HUES48 (cell line): ENCODE data around the gene STT3A.

ENCODE experiments used
- H3K27ac ChIP-seq: one replicate; pipeline ENCODE4 v1.7.0; 2013; ENCODE audit warnings: low read depth, low read length, inconsistent platforms
- H3K27me3 ChIP-seq: 2 replicates; pipeline ENCODE4 v1.6.1; 2013; ENCODE audit warnings: mild to moderate bottlenecking, low read length; ENCODE audit not compliant: control insufficient read depth, insufficient read depth
- H3K36me3 ChIP-seq: 2 replicates; pipeline ENCODE4 v1.6.1; 2013; ENCODE audit warnings: low read length; ENCODE audit not compliant: control insufficient read depth, insufficient read depth
- H3K4me1 ChIP-seq: 2 replicates; pipeline ENCODE4 v1.6.1; 2013; ENCODE audit warnings: mild to moderate bottlenecking, low read length; ENCODE audit not compliant: control insufficient read depth, insufficient read depth
- H3K4me3 ChIP-seq: 2 replicates; pipeline ENCODE4 v1.5.1; 2013; ENCODE audit warnings: mild to moderate bottlenecking, low read depth, low read length
- H3K9ac ChIP-seq: 2 replicates; pipeline ENCODE4 v1.6.1; 2013; ENCODE audit warnings: mild to moderate bottlenecking, low read depth, low read length, moderate library complexity
- H3K9me3 ChIP-seq: 2 replicates; pipeline ENCODE4 v1.6.1; 2013; ENCODE audit warnings: low read length; ENCODE audit not compliant: control insufficient read depth, insufficient read depth

Gene STT3A

DNA sequence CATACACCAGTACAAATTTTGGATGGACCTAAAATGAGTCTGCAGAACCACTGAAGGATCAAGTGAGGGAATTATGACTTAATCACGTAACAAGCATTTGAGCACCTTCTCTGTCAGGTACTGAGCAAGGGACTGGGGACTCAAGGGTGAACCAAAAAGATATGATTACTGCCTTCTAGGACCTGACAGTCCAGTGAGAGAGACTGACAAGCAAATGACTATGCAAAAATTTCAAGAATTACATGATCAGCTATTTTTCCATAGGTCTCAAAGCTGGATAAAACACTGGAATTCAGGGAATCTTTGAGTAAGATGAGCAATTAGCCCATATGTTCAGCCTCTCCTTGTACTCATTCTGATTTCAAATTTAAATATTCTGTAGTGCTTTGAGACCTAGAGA lies 5.2 kb upstream of the STT3A start:
- no peak overlapping the region for H3K4me3 ChIP-seq
- no peaks in the 10 kb centered on the region for H3K4me1 ChIP-seq
- no peak overlapping the region for H3K9ac ChIP-seq
- H3K36me3 ChIP-seq, result peaks cover 25% of the 10 kb centered on the region
- no peak overlapping the region for H3K27ac ChIP-seq
- no peaks in the 10 kb centered on the region for H3K27me3 ChIP-seq
- H3K9me3 ChIP-seq, result no peaks in the 10 kb centered on the region

GRCh38 chr11:125588505-125588904 lies 4.1 kb upstream of the STT3A start:
- no peaks in the 10 kb centered on the region for H3K27me3 ChIP-seq
- H3K4me1 ChIP-seq, result peaks cover 1% of the 10 kb centered on the region
- H3K27ac ChIP-seq, result no peak overlapping the region
- H3K9ac ChIP-seq, result no peak overlapping the region
- no peak overlapping the region for H3K4me3 ChIP-seq
- H3K9me3 ChIP-seq, result no peaks in the 10 kb centered on the region
- H3K36me3 ChIP-seq, result peaks cover 15% of the 10 kb centered on the region

GRCh38 chr11:125591649-125592304 lies 875 bp upstream of the STT3A start:
- peak overlapping the region; percentile 86 for H3K4me3 ChIP-seq
- H3K4me1 ChIP-seq, result peaks cover 8% of the 10 kb centered on the region
- peaks cover 9% of the 10 kb centered on the region for H3K36me3 ChIP-seq
- H3K27ac ChIP-seq, result peak overlapping the region; percentile 92
- no peaks in the 10 kb centered on the region for H3K9me3 ChIP-seq
- H3K27me3 ChIP-seq, result no peaks in the 10 kb centered on the region
- peak overlapping the region; percentile 85 for H3K9ac ChIP-seq

GRCh38 chr11:125593114-125593820 lies 615 bp downstream of the STT3A start:
- Histone ChIP-seq H3K27ac (peak overlapping the region; percentile 29), H3K27me3 (no peaks in the 10 kb centered on the region), H3K36me3 (peaks cover 24% of the 10 kb centered on the region), H3K9ac (peak overlapping the region; percentile 24), H3K4me3 (peak overlapping the region; percentile 78), H3K9me3 (no peaks in the 10 kb centered on the region), H3K4me1 (peaks cover 8% of the 10 kb centered on the region)

DNA sequence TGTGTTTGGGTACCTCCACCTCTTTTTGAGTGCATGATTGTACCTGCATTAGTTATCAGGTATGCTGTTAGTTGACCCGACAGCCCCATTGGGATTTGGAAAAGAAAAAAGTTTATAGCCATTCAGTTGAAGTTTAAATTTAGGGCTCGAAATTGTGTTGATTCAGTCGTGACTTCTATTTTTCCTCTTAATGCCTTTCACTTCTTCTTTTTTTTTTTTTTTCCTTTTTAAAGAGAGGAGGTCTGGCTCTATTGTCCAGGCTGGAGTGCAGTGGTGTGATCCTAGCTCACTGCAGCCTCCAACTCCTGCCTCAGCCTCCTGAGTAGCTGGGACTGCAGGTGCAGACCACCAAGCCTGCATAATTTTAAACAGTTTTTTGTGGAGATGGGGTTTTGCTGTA lies 2.3 kb downstream of the STT3A start:
- Histone ChIP-seq H3K4me1 (peaks cover 8% of the 10 kb centered on the region), H3K9ac (no peak overlapping the region), H3K9me3 (no peaks in the 10 kb centered on the region), H3K4me3 (no peak overlapping the region), H3K27me3 (no peaks in the 10 kb centered on the region), H3K27ac (no peak overlapping the region), H3K36me3 (peaks cover 36% of the 10 kb centered on the region)

- Histone ChIP-seq H3K4me1 (no peaks in the 10 kb centered on the region), H3K27ac (no peak overlapping the region), H3K36me3 (peaks cover 87% of the 10 kb centered on the region), H3K4me3 (no peak overlapping the region), H3K27me3 (no peaks in the 10 kb centered on the region), H3K9me3 (no peaks in the 10 kb centered on the region), H3K9ac (no peak overlapping the region)
Measured at GRCh38 chr11:125600663-125601062, 8.0 kb downstream of the STT3A start.

GRCh38 chr11:125603207-125603606 lies 10.6 kb downstream of the STT3A start:
- no peak overlapping the region for H3K27ac ChIP-seq
- no peaks in the 10 kb centered on the region for H3K27me3 ChIP-seq
- H3K4me1 ChIP-seq, result no peaks in the 10 kb centered on the region
- H3K4me3 ChIP-seq, result no peak overlapping the region
- no peaks in the 10 kb centered on the region for H3K9me3 ChIP-seq
- H3K9ac ChIP-seq, result no peak overlapping the region
- peaks cover 92% of the 10 kb centered on the region for H3K36me3 ChIP-seq

DNA sequence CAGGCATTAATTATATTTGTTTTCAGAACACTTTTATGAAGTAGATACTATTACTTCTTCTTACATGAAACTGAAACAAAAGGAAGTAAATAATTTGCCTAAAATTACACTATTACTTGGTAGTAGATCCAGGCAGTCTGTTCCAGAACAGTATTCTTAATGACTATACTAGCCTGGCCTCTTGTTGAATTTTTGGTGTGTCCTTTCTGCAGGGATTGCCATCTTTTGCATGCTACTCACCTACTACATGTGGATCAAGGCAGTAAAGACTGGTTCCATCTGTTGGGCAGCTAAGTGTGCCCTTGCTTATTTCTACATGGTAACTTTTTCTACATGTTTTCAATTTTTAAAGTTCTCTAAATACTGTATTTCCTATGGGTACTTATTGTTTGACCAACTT lies 12.8 kb downstream of the STT3A start:
- H3K4me1 ChIP-seq, result no peaks in the 10 kb centered on the region
- no peak overlapping the region for H3K9ac ChIP-seq
- no peaks in the 10 kb centered on the region for H3K27me3 ChIP-seq
- H3K27ac ChIP-seq, result no peak overlapping the region
- no peaks in the 10 kb centered on the region for H3K9me3 ChIP-seq
- peaks cover 97% of the 10 kb centered on the region for H3K36me3 ChIP-seq
- no peak overlapping the region for H3K4me3 ChIP-seq

GRCh38 chr11:125609545-125609944 lies 16.9 kb downstream of the STT3A start:
- H3K4me3 ChIP-seq, result no peak overlapping the region
- no peak overlapping the region for H3K27ac ChIP-seq
- peaks cover 98% of the 10 kb centered on the region for H3K36me3 ChIP-seq
- H3K9ac ChIP-seq, result no peak overlapping the region
- no peaks in the 10 kb centered on the region for H3K9me3 ChIP-seq
- no peaks in the 10 kb centered on the region for H3K4me1 ChIP-seq
- H3K27me3 ChIP-seq, result no peaks in the 10 kb centered on the region

DNA sequence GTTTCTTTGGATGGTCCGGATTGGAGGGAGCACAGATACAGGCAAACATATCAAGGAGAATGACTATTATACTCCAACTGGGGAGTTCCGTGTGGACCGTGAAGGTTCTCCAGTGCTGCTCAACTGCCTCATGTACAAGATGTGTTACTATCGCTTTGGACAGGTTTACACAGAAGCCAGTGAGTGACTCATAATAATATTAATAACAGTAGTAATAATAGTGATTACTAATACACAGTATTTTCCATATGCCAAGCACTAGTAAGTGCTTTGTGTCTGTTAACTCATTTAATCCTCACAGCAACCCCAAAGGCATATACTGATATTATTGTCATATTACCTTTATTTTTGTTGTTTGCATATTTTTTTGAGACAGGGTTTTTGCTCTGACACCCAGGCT lies 25.7 kb downstream of the STT3A start:
- no peak overlapping the region for H3K9ac ChIP-seq
- H3K27me3 ChIP-seq, result no peaks in the 10 kb centered on the region
- no peak overlapping the region for H3K27ac ChIP-seq
- peaks cover 91% of the 10 kb centered on the region for H3K36me3 ChIP-seq
- H3K4me3 ChIP-seq, result no peak overlapping the region
- no peaks in the 10 kb centered on the region for H3K4me1 ChIP-seq
- no peaks in the 10 kb centered on the region for H3K9me3 ChIP-seq

- Histone ChIP-seq H3K4me1 (peaks cover 3% of the 10 kb centered on the region; the same call in 1 of the 2 replicates), H3K4me3 (no peak overlapping the region), H3K27me3 (no peaks in the 10 kb centered on the region), H3K9ac (no peak overlapping the region), H3K9me3 (no peaks in the 10 kb centered on the region), H3K36me3 (peaks cover 59% of the 10 kb centered on the region), H3K27ac (no peak overlapping the region)
Measured at GRCh38 chr11:125621995-125622394, 29.3 kb downstream of the STT3A start.
